Stimulated activated naive CD8-positive, alpha-beta T cell treated with anti-CD3 and anti-CD28 coated beads, Interleukin-15, Interleukin-2, amounts not matched to agents 100 ng/mL and 50 ng/mL, for 24 hours (primary cell): Measurements from ENCODE around the gene PRDM2.

Source experiments
- H3K27ac Mint-ChIP-seq: one replicate; pipeline ENCODE4 v1.8.0; 2021; ENCODE audit warnings: mild to moderate bottlenecking, mixed read lengths
- H3K27me3 Mint-ChIP-seq: one replicate; pipeline ENCODE4 v1.8.0; 2021; ENCODE audit warnings: mixed read lengths
- H3K36me3 Mint-ChIP-seq: one replicate; pipeline ENCODE4 v1.8.0; 2021; ENCODE audit warnings: low read depth, mixed read lengths
- H3K4me1 Mint-ChIP-seq: one replicate; pipeline ENCODE4 v1.8.0; 2021; ENCODE audit warnings: low read depth, mixed read lengths
- H3K4me3 Mint-ChIP-seq: one replicate; pipeline ENCODE4 v1.8.0; 2021; ENCODE audit warnings: mild to moderate bottlenecking, mixed read lengths
- H3K9me3 Mint-ChIP-seq: one replicate; pipeline ENCODE4 v1.8.0; 2021; ENCODE audit warnings: mixed read lengths

Gene PRDM2

GRCh38 chr1:13864760-13865159 lies 164.8 kb downstream of the PRDM2 start:
- Mint-ChIP-seq H3K27me3 (peaks cover 17% of the 10 kb centered on the region), H3K27ac (no peak overlapping the region), H3K36me3 (no peaks in the 10 kb centered on the region), H3K4me1 (no peaks in the 10 kb centered on the region), H3K4me3 (no peak overlapping the region), H3K9me3 (no peaks in the 10 kb centered on the region)

GRCh38 chr1:13865851-13866250 lies 165.9 kb downstream of the PRDM2 start:
- H3K4me1 Mint-ChIP-seq: no peaks in the 10 kb centered on the region
- no peaks in the 10 kb centered on the region for H3K9me3 Mint-ChIP-seq
- no peak overlapping the region for H3K4me3 Mint-ChIP-seq
- no peak overlapping the region for H3K27ac Mint-ChIP-seq
- H3K36me3 Mint-ChIP-seq: no peaks in the 10 kb centered on the region
- H3K27me3 Mint-ChIP-seq: peaks cover 12% of the 10 kb centered on the region

GRCh38 chr1:13867603-13868002 lies 167.6 kb downstream of the PRDM2 start:
- Mint-ChIP-seq H3K4me3 (no peak overlapping the region), H3K27ac (no peak overlapping the region), H3K36me3 (no peaks in the 10 kb centered on the region), H3K27me3 (peaks cover 9% of the 10 kb centered on the region), H3K9me3 (no peaks in the 10 kb centered on the region), H3K4me1 (no peaks in the 10 kb centered on the region)

GRCh38 chr1:13869172-13869797 lies 169.3 kb downstream of the PRDM2 start:
- Mint-ChIP-seq H3K9me3 (no peaks in the 10 kb centered on the region), H3K4me1 (no peaks in the 10 kb centered on the region), H3K27me3 (peaks cover 8% of the 10 kb centered on the region), H3K27ac (no peak overlapping the region), H3K4me3 (no peak overlapping the region), H3K36me3 (no peaks in the 10 kb centered on the region)

- Mint-ChIP-seq H3K4me3 (no peak overlapping the region), H3K4me1 (no peaks in the 10 kb centered on the region), H3K27me3 (peaks cover 3% of the 10 kb centered on the region), H3K9me3 (no peaks in the 10 kb centered on the region), H3K27ac (no peak overlapping the region), H3K36me3 (no peaks in the 10 kb centered on the region)
Measured at GRCh38 chr1:13871413-13871812, 171.4 kb downstream of the PRDM2 start.

GRCh38 chr1:13871886-13872285 lies 171.9 kb downstream of the PRDM2 start:
- Mint-ChIP-seq H3K9me3 (no peaks in the 10 kb centered on the region), H3K27me3 (peaks cover 3% of the 10 kb centered on the region), H3K4me1 (no peaks in the 10 kb centered on the region), H3K4me3 (no peak overlapping the region), H3K27ac (no peak overlapping the region), H3K36me3 (no peaks in the 10 kb centered on the region)

- Mint-ChIP-seq H3K36me3 (no peaks in the 10 kb centered on the region), H3K27me3 (peaks cover 6% of the 10 kb centered on the region), H3K4me1 (no peaks in the 10 kb centered on the region), H3K27ac (no peak overlapping the region), H3K4me3 (no peak overlapping the region), H3K9me3 (no peaks in the 10 kb centered on the region)
Measured at GRCh38 chr1:13873032-13873431, 173.0 kb downstream of the PRDM2 start.
